ENCODE data around the gene PHACTR1. TPM values are rescaled to one million over a fixed set of nuclear protein-coding genes. Genes with fewer than 3 reads are reported as not detected.

PHACTR1 gene
- total and polyA plus RNA-seq, 7 donors = 0.04 to 3.0 (median 0.85) TPM

GRCh38 chr6:13228264-13229204 lies 512.0 kb downstream of the PHACTR1 start:
- Histone ChIP-seq H3K27ac (no peak overlapping the region), H3K27me3 (ENCODE audit: insufficient read depth in 3 of 3, low read length in 2 of 3) (no peaks in the 10 kb centered on the region), H3K9me3 (no peaks in the 10 kb centered on the region), H3K36me3 (ENCODE audit: insufficient read depth in 1 of 2, low read depth in 1 of 2) (no peaks in the 10 kb centered on the region), H3K4me3 (no peak overlapping the region), H3K4me1 (no peaks in the 10 kb centered on the region)
- ATAC-seq (no peak), DNase-seq (no peak)
- intact Hi-C loops (cut with DNase I) = no loop called here
- TF ChIP-seq CTCF (IDR thresholded peaks at IDR 0.05) = no peak
- 83 to 88% (median 87%) methylated on average over 9 of the region's 9 CpGs for WGBS, 3 donors

GRCh38 chr6:13229205-13230085 lies 512.9 kb downstream of the PHACTR1 start:
- intact Hi-C loops (cut with DNase I) = no loop called here
- TF ChIP-seq CTCF (IDR thresholded peaks at IDR 0.05) = no peak
- 72 to 74% (median 74%) methylated on average over 9 of the region's 9 CpGs for WGBS, 3 donors
- H3K36me3 ChIP-seq (ENCODE audit: insufficient read depth in 1 of 2, low read depth in 1 of 2) = no peaks in the 10 kb centered on the region
- H3K27ac ChIP-seq = no peak overlapping the region
- H3K4me3 ChIP-seq = no peak overlapping the region
- H3K9me3 ChIP-seq = no peaks in the 10 kb centered on the region
- H3K27me3 ChIP-seq (ENCODE audit: insufficient read depth in 3 of 3, low read length in 2 of 3) = no peaks in the 10 kb centered on the region
- H3K4me1 ChIP-seq = no peaks in the 10 kb centered on the region
- ATAC-seq (no peak), DNase-seq (no peak)

- Histone ChIP-seq H3K9me3 (no peaks in the 10 kb centered on the region), H3K27me3 (ENCODE audit: insufficient read depth in 3 of 3, low read length in 2 of 3) (no peaks in the 10 kb centered on the region), H3K27ac (no peak overlapping the region), H3K4me3 (no peak overlapping the region), H3K4me1 (no peaks in the 10 kb centered on the region), H3K36me3 (ENCODE audit: insufficient read depth in 1 of 2, low read depth in 1 of 2) (no peaks in the 10 kb centered on the region)
- no peak for DNase-seq
- no peak for ATAC-seq
- intact Hi-C loops (cut with DNase I) = no loop called here
- TF ChIP-seq CTCF (IDR thresholded peaks at IDR 0.05) = no peak
- 77 to 87% (median 79%) methylated on average over 1 of the region's 1 CpG for WGBS, 3 donors
These were observed 516.5 kb downstream of the PHACTR1 start for GRCh38 chr6:13233106-13233505.

- intact Hi-C loops (cut with DNase I) = no loop called here
- H3K27me3 ChIP-seq (ENCODE audit: insufficient read depth in 3 of 3, low read length in 2 of 3) = no peaks in the 10 kb centered on the region
- no peaks in the 10 kb centered on the region for H3K4me1 ChIP-seq
- no peaks in the 10 kb centered on the region for H3K36me3 ChIP-seq (ENCODE audit: insufficient read depth in 1 of 2, low read depth in 1 of 2)
- no peak for TF ChIP-seq CTCF (IDR thresholded peaks at IDR 0.05)
- 88 to 97% (median 96%) methylated on average over 1 of the region's 1 CpG for WGBS, 3 donors
- DNase-seq (no peak), ATAC-seq (no peak)
- H3K9me3 ChIP-seq = no peaks in the 10 kb centered on the region
- no peak overlapping the region for H3K4me3 ChIP-seq
- H3K27ac ChIP-seq = no peak overlapping the region
These were observed 517.6 kb downstream of the PHACTR1 start for GRCh38 chr6:13234130-13234529.
